ENCODE results near the gene EMILIN1.
"Not testable (repeated sequence)": the region's sequence is repeated elsewhere in the genome, so short reads cannot be mapped to it uniquely, and the experiment has no call there.

The EMILIN1 gene

GRCh38 chr2:27095745-27096651 lies 17.6 kb downstream of the EMILIN1 start:
- peak; percentile 12 for DNase-seq

- DNase-seq, result no peak
Measured at GRCh38 chr2:27096748-27097297, 18.4 kb downstream of the EMILIN1 start.

- no peak for DNase-seq
Measured at GRCh38 chr2:27097341-27097740, 18.9 kb downstream of the EMILIN1 start.

GRCh38 chr2:27099334-27099955 lies 21.0 kb downstream of the EMILIN1 start:
- no peak for DNase-seq

GRCh38 chr2:27100036-27100435 lies 21.6 kb downstream of the EMILIN1 start:
- no peak for DNase-seq

GRCh38 chr2:27102329-27102728 lies 23.9 kb downstream of the EMILIN1 start:
- DNase-seq, result no peak

- DNase-seq, result no peak
Measured at GRCh38 chr2:27105981-27106380, 27.6 kb downstream of the EMILIN1 start.

- no peak for DNase-seq
Measured at GRCh38 chr2:27108221-27108620, 29.8 kb downstream of the EMILIN1 start.

GRCh38 chr2:27109083-27109482 lies 30.7 kb downstream of the EMILIN1 start:
- no peak for DNase-seq

- not testable (repeated sequence) for DNase-seq
Measured at GRCh38 chr2:27110603-27111352, 32.4 kb downstream of the EMILIN1 start.

GRCh38 chr2:27111392-27112078 lies 33.1 kb downstream of the EMILIN1 start:
- DNase-seq, result not testable (repeated sequence)

GRCh38 chr2:27115519-27115918 lies 37.1 kb downstream of the EMILIN1 start:
- DNase-seq, result no peak

- no peak for DNase-seq
Measured at GRCh38 chr2:27117995-27118524, 39.6 kb downstream of the EMILIN1 start.

- DNase-seq, result no peak
Measured at GRCh38 chr2:27118525-27119329, 40.3 kb downstream of the EMILIN1 start, which contains the start of gene CGREF1. TSS of gene CGREF1 (minus strand) at chr2:27119128. CDS start at chr2:27104366, 14,762 bp downstream.

GRCh38 chr2:27119330-27119670 lies 40.9 kb downstream of the EMILIN1 start:
- DNase-seq, result not testable (repeated sequence)

GRCh38 chr2:27121906-27122305 lies 43.5 kb downstream of the EMILIN1 start:
- no peak for DNase-seq

GRCh38 chr2:27122791-27123190 lies 44.4 kb downstream of the EMILIN1 start:
- no peak for DNase-seq

GRCh38 chr2:27123302-27124150 lies 45.1 kb downstream of the EMILIN1 start, which contains the start of gene ABHD1:
TSS of gene ABHD1 (plus strand) at chr2:27123815. CDS start at chr2:27123949, 134 bp downstream.
- DNase-seq, result peak; percentile 59

GRCh38 chr2:27125104-27125503 lies 46.7 kb downstream of the EMILIN1 start:
- DNase-seq, result no peak

GRCh38 chr2:27126252-27126710 lies 47.9 kb downstream of the EMILIN1 start:
- no peak for DNase-seq

Data from activated effector memory CD4-positive, alpha-beta T cell treated with Interleukin-2 at 50 U/mL for 16 hours (primary cell).